GM19023 (cell line): ENCODE measurements around the gene TNPO2.
"Not testable (repeated sequence)": the region's sequence is repeated elsewhere in the genome, so short reads cannot be mapped to it uniquely, and the experiment has no call there.

Source experiments
- ATAC-seq: cut with Tn5 transposase; IDR thresholded peaks from one replicate; pipeline ENCODE4 v1.9.1; 2021; ENCODE audit warnings: mild to moderate bottlenecking, moderate library complexity; ENCODE audit not compliant: unreplicated experiment

The TNPO2 gene

GRCh38 chr19:12678039-12678438, 45.7 kb downstream of the TNPO2 start:
- not testable (repeated sequence) for ATAC-seq

- ATAC-seq, result no peak
Observed at GRCh38 chr19:12676928-12677327, 46.8 kb downstream of the TNPO2 start.

- ATAC-seq, result no peak
Observed at GRCh38 chr19:12676384-12676792, 47.3 kb downstream of the TNPO2 start.

GRCh38 chr19:12675940-12676339, 47.8 kb downstream of the TNPO2 start:
- ATAC-seq, result no peak

- no peak for ATAC-seq
Observed at GRCh38 chr19:12675399-12675798, 48.3 kb downstream of the TNPO2 start.

- ATAC-seq, result no peak
Observed at GRCh38 chr19:12672744-12673143, 51.0 kb downstream of the TNPO2 start.

GRCh38 chr19:12670159-12670928, 53.4 kb downstream of the TNPO2 start:
- no peak for ATAC-seq

- no peak for ATAC-seq
Observed at GRCh38 chr19:12669270-12670158, 54.2 kb downstream of the TNPO2 start.

- no peak for ATAC-seq
Observed at GRCh38 chr19:12668932-12669269, 54.8 kb downstream of the TNPO2 start.

- ATAC-seq, result no peak
Observed at GRCh38 chr19:12668346-12668745, 55.4 kb downstream of the TNPO2 start.

- ATAC-seq, result no peak
Observed at GRCh38 chr19:12667731-12668302, 55.9 kb downstream of the TNPO2 start.

GRCh38 chr19:12666265-12667048, 57.3 kb downstream of the TNPO2 start, which contains the start of the genes MAN2B1 and WDR83:
TSS of gene MAN2B1 (minus strand) at chr19:12666742. CDS start at chr19:12666701, 41 bp downstream.
TSS of gene WDR83 (plus strand) at chr19:12666807. CDS start at chr19:12669791, 2,984 bp downstream.
- peak; percentile 63 for ATAC-seq

GRCh38 chr19:12665671-12666264, 58.0 kb downstream of the TNPO2 start:
- no peak for ATAC-seq

GRCh38 chr19:12665281-12665573, 58.5 kb downstream of the TNPO2 start:
- no peak for ATAC-seq

- ATAC-seq, result no peak
Observed at GRCh38 chr19:12664406-12665280, 59.1 kb downstream of the TNPO2 start.

- no peak for ATAC-seq
Observed at GRCh38 chr19:12660980-12661379, 62.8 kb downstream of the TNPO2 start.

- ATAC-seq, result no peak
Observed at GRCh38 chr19:12657966-12658365, 65.8 kb downstream of the TNPO2 start.

- ATAC-seq, result no peak
Observed at GRCh38 chr19:12656899-12657571, 66.7 kb downstream of the TNPO2 start.

GRCh38 chr19:12655546-12655945, 68.2 kb downstream of the TNPO2 start:
- no peak for ATAC-seq
